IMR-90 (cell line): Measurements from ENCODE around the gene DDX10. TPM values are rescaled to one million over a fixed set of nuclear protein-coding genes. Genes with fewer than 3 reads are reported as not detected.

Experiments used
- ATAC-seq: fragments of 200-7000 bp; cut with Tn5 transposase; 2 replicates; pipeline ENCODE4 v1.9.1; 2020; ENCODE audit warnings: low read depth, mild to moderate bottlenecking, moderate library complexity
- BruUV-seq: library from RNA; stranded (reverse); fragments of 400-500 nt; replicated peaks from 2 replicates; lab custom pipeline; 2021; lab: Mats Ljungman, UMichigan
- CTCF ChIA-PET: fragments of 300-600 bp; formaldehyde crosslinking; extraction: SDS; loops from one replicate; lab custom pipeline; 2021; ENCODE audit warnings: antibody characterized with exemption; lab: Yijun Ruan, JAX
- POLR2A ChIA-PET: fragments of 300-600 bp; sonication (Branson Sonifier 250); formaldehyde crosslinking; loops from one replicate; lab custom pipeline; 2022; ENCODE audit warnings: antibody characterized with exemption; ENCODE audit not compliant: unreplicated experiment; lab: Charles Lee
- DNase-seq: peaks from one replicate; pipeline ENCODE4 v3.0.0; 2013
- H2AFZ ChIP-seq: replicated peaks from 2 replicates; pipeline ENCODE3; 2013; ENCODE audit warnings: low read length, mild to moderate bottlenecking; ENCODE audit not compliant: poor library complexity
- H2AK5ac ChIP-seq: 2 replicates; pipeline ENCODE4 v1.6.1; 2013; ENCODE audit warnings: low read depth, low read length, inconsistent platforms
- H2AK9ac ChIP-seq: replicated peaks from 2 replicates; pipeline ENCODE3; 2013; ENCODE audit warnings: mild to moderate bottlenecking, low read depth, low read length, moderate library complexity; ENCODE audit not compliant: poor library complexity
- H2BK120ac ChIP-seq: 2 replicates; pipeline ENCODE4 v1.6.1; 2013; ENCODE audit warnings: low read depth, low read length, inconsistent platforms
- H2BK15ac ChIP-seq: 3 replicates; pipeline ENCODE4 v1.6.1; 2013; ENCODE audit warnings: low read depth, low read length, inconsistent platforms
- H2BK20ac ChIP-seq: 2 replicates; pipeline ENCODE4 v1.6.1; 2013; ENCODE audit warnings: low read depth, mild to moderate bottlenecking, inconsistent platforms, low read length, moderate library complexity
- H2BK5ac ChIP-seq: 2 replicates; pipeline ENCODE4 v1.6.1; 2013; ENCODE audit warnings: mild to moderate bottlenecking, low read depth, low read length, inconsistent platforms; ENCODE audit not compliant: poor library complexity, severe bottlenecking
- H3K14ac ChIP-seq: replicated peaks from 2 replicates; pipeline ENCODE4 v1.6.1; 2013; ENCODE audit warnings: low read depth, low read length, inconsistent platforms
- H3K18ac ChIP-seq: 2 replicates; pipeline ENCODE4 v1.6.1; 2013; ENCODE audit warnings: low read depth, low read length, control low read depth
- H3K23ac ChIP-seq: 2 replicates; pipeline ENCODE4 v1.6.1; 2013; ENCODE audit warnings: low read depth, low read length, inconsistent platforms
- H3K27ac ChIP-seq: 2 replicates; pipeline ENCODE4 v1.5.1; 2013; ENCODE audit warnings: mild to moderate bottlenecking, control low read depth, low read length; ENCODE audit not compliant: insufficient read depth
- H3K27me3 ChIP-seq: 2 replicates; pipeline ENCODE4 v1.6.1; 2013; ENCODE audit warnings: low read length; ENCODE audit not compliant: control insufficient read depth, insufficient read depth
- H3K36me3 ChIP-seq: 2 replicates; pipeline ENCODE4 v1.6.1; 2013; ENCODE audit warnings: low read length, mixed read lengths; ENCODE audit not compliant: control insufficient read depth, insufficient read depth
- H3K4ac ChIP-seq: 2 replicates; pipeline ENCODE4 v1.6.1; 2013; ENCODE audit warnings: low read depth, low read length, inconsistent platforms
- H3K4me1 ChIP-seq: 2 replicates; pipeline ENCODE4 v1.6.1; 2013; ENCODE audit warnings: low read length, mixed read lengths; ENCODE audit not compliant: control insufficient read depth, insufficient read depth
- H3K4me2 ChIP-seq: 2 replicates; pipeline ENCODE4 v1.6.1; 2013; ENCODE audit warnings: low read depth, mild to moderate bottlenecking, control low read depth, low read length, moderate library complexity
- H3K4me3 ChIP-seq: 2 replicates; pipeline ENCODE4 v1.5.1; 2013; ENCODE audit warnings: low read depth, mild to moderate bottlenecking, control low read depth, low read length, moderate library complexity; ENCODE audit not compliant: insufficient read depth
- H3K56ac ChIP-seq: 2 replicates; pipeline ENCODE4 v1.6.1; 2013; ENCODE audit warnings: low read length, inconsistent platforms; ENCODE audit not compliant: insufficient read depth; ENCODE audit errors: extremely low read depth
- H3K79me1 ChIP-seq, 2 experiments: 2 replicates each; pipeline ENCODE4 v1.6.1; 2013; ENCODE audit warnings: low read length in 2 of 2, inconsistent platforms in 1 of 2, low read depth in 1 of 2
- H3K9ac ChIP-seq: 2 replicates; pipeline ENCODE4 v1.6.1; 2013; ENCODE audit warnings: low read depth, low read length, control low read depth
- H3K9me1 ChIP-seq: 2 replicates; pipeline ENCODE4 v1.6.1; 2013; ENCODE audit warnings: low read length, inconsistent platforms; ENCODE audit not compliant: insufficient read depth
- H3K9me3 ChIP-seq: 2 replicates; pipeline ENCODE4 v1.6.1; 2013; ENCODE audit warnings: low read length; ENCODE audit not compliant: control insufficient read depth, insufficient read depth
- H4K20me1 ChIP-seq: 2 replicates; pipeline ENCODE4 v1.6.1; 2013; ENCODE audit warnings: low read length, inconsistent platforms; ENCODE audit not compliant: insufficient read depth
- H4K5ac ChIP-seq: 2 replicates; pipeline ENCODE4 v1.6.1; 2013; ENCODE audit warnings: mild to moderate bottlenecking, low read depth, low read length, control low read depth
- H4K8ac ChIP-seq, 2 experiments: 2 replicates each; pipeline ENCODE4 v1.6.1; 2013; ENCODE audit warnings: low read depth in 2 of 2, low read length in 2 of 2, control low read depth in 1 of 2, inconsistent platforms in 1 of 2
- H4K91ac ChIP-seq: 2 replicates; pipeline ENCODE4 v1.6.1; 2013; ENCODE audit warnings: low read depth, low read length, inconsistent platforms; ENCODE audit not compliant: insufficient read depth
- CEBPB ChIP-seq: IDR thresholded peaks from 2 replicates; pipeline ENCODE4 v1.6.1; 2012; ENCODE audit warnings: low read depth, low read length, improper control_type of control experiment
- CHD1 ChIP-seq: IDR thresholded peaks from 2 replicates; pipeline ENCODE4 v1.6.1; 2012; ENCODE audit warnings: low read depth, low read length, improper control_type of control experiment
- dilution Hi-C: fragments of 300-500 bp; cut with HindIII; formaldehyde crosslinking; loops from one replicate; pipeline ENCODE4 v1.14.3; 2018; ENCODE audit warnings: low sequenced_read_pairs; ENCODE audit not compliant: unreplicated experiment
- in situ Hi-C: fragments of 300-500 bp; cut with MboI; formaldehyde crosslinking; loops from 3 replicates; pipeline ENCODE4 v1.14.3; 2019; ENCODE audit warnings: low sequenced_read_pairs, inconsistent platforms, mixed read lengths
- intact Hi-C: fragments of 100-400 bp; cut with micrococcal nuclease; formaldehyde crosslinking; loops from 2 replicates; pipeline ENCODE4 v1.10.0; 2022
- polyA plus RNA-seq, 3 experiments: library from polyadenylated mRNA; depleted of rRNA; stranded (reverse); fragments of >200 nt; gene quantifications; 2 replicates each; pipeline ENCODE4 v1.2.3, GENCODE V29; 2012; ENCODE audit warnings: low replicate concordance in 1 of 3
- total RNA-seq: library from RNA; depleted of rRNA; stranded (reverse); fragments of >200 nt; gene quantifications from 2 replicates; pipeline ENCODE4 v1.2.3, GENCODE V29; 2012

Gene DDX10
- total and polyA plus RNA-seq, 2 of the 4 experiments (the other 2 are of a cell fraction), result 20.0 to 31.9 TPM

DNA sequence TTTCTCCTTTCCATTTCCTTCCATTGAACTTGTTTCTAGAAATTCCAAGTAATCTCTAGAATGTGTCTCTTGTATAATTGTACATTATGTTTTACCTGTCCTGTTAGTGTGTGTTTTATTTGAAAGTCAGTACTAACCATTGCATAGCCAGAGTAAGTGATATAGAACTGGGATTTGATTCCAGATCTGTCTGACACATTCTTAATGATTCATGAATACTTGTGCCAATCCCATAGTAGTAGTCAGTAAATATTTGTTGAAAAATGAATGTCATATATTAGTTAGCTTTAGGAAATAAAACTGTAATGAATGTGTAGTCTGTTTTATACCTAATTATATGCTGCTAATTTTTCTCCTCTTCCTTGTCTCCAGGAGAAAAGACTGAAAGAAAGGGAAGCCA, 186.9 kb downstream of the DDX10 start:
- Histone ChIP-seq H3K9ac (no peak overlapping the region), H3K4ac (no peak overlapping the region), H3K14ac (no peak overlapping the region), H3K23ac (no peak overlapping the region), H3K18ac (no peak overlapping the region), H3K4me3 (no peak overlapping the region), H3K56ac (no peak overlapping the region), H2BK5ac (no peak overlapping the region), H2AK5ac (no peak overlapping the region), H2BK120ac (no peak overlapping the region), H2BK20ac (no peak overlapping the region), H3K27ac (no peak overlapping the region), H3K4me1 (peaks cover 3% of the 10 kb centered on the region; the same call in 1 of the 2 replicates), H3K9me1 (0 out of 2 replicates have a peak, but pooled peaks cover 3% of the 10 kb centered on the region), H2AK9ac (no peak overlapping the region), H3K36me3 (no peaks in the 10 kb centered on the region), H4K8ac (no peak overlapping the region), H3K4me2 (no peak overlapping the region), H2AFZ (no peak overlapping the region), H3K27me3 (no peaks in the 10 kb centered on the region), H3K9me3 (no peaks in the 10 kb centered on the region), H4K5ac (no peak overlapping the region), H4K91ac (no peak overlapping the region), H2BK15ac (no peak overlapping the region), H4K20me1 (no peaks in the 10 kb centered on the region), H3K79me1 (no peaks in the 10 kb centered on the region; a peak in 1 of 4 replicates)
- dilution Hi-C loops (no loop called here), in situ Hi-C loops (no loop called here), intact Hi-C loops (no loop called here)
- no peak for ATAC-seq
- no peak for DNase-seq
- CTCF ChIA-PET, result no interaction called here
- POLR2A ChIA-PET, result no interaction called here
- TF ChIP-seq CHD1 (no peak), CEBPB (no peak)
- BruUV-seq, result no TSS peak
